22Rv1 (cell line): ENCODE data around the gene TENT4A.

Source experiments
- CTCF ChIP-seq: fragments of 450-650 bp; IDR thresholded peaks from 2 replicates; pipeline ENCODE4 v1.5.1; 2017; ENCODE audit warnings: mild to moderate bottlenecking
- ZFX ChIP-seq: fragments of 450-650 bp; IDR thresholded peaks from 2 replicates; pipeline ENCODE4 v1.6.1; 2017; ENCODE audit warnings: antibody characterized with exemption, borderline replicate concordance

- TF ChIP-seq CTCF (no peak), ZFX (no peak)
Observed at GRCh38 chr5:6680922-6681321, 32.3 kb upstream of the TENT4A start.
